HepG2 (cell line): Measurements from ENCODE around the gene GRIA2. TPM values are rescaled to one million over a fixed set of nuclear protein-coding genes. Genes with fewer than 3 reads are reported as not detected.

Experiments
- ATAC-seq: fragments of 200-7000 bp; cut with Tn5 transposase; 3 replicates; pipeline ENCODE4 v1.9.1; 2020; ENCODE audit warnings: mild to moderate bottlenecking, moderate library complexity
- BruUV-seq: library from RNA; stranded (reverse); fragments of 400-500 nt; replicated peaks from 2 replicates; lab custom pipeline; 2021; lab: Mats Ljungman, UMichigan
- CTCF ChIA-PET: fragments of 300-600 bp; formaldehyde crosslinking; extraction: SDS; loops from one replicate; lab custom pipeline; 2021; ENCODE audit warnings: low total read pairs, inconsistent platforms, low intra/inter-chr PET ratio; lab: Yijun Ruan, JAX
- POLR2A ChIA-PET: fragments of 350-600 bp; sonication (Branson Sonifier 250); formaldehyde crosslinking; loops from one replicate; lab custom pipeline; 2020; ENCODE audit warnings: antibody characterized with exemption, inconsistent platforms; lab: Yijun Ruan, JAX
- DNase-seq: peaks from one replicate; pipeline ENCODE4 v3.0.0-alpha.2; 2015; ENCODE audit warnings: low spot score
- FAIRE-seq: peaks from 3 replicates; lab custom pipeline; 2011; peaks lifted over from hg19 to GRCh38; lab: Jason Lieb, UNC
- H2AFZ ChIP-seq: one replicate; pipeline ENCODE4 v1.6.1; 2011; ENCODE audit warnings: low read length, inconsistent platforms
- H3K27ac ChIP-seq: fragments of 300-600 bp; 3 replicates; pipeline ENCODE4 v1.8.0; 2011; ENCODE audit warnings: mixed run types, mild to moderate bottlenecking, mixed read lengths, low read length, inconsistent platforms; ENCODE audit not compliant: insufficient read depth; ENCODE audit errors: extremely low read length
- H3K27me3 ChIP-seq, 2 experiments: fragments of 200-600 bp in 1 of 2; 2 replicates in 1 of 2; 3 replicates in 1 of 2; pipeline versions ENCODE4 v1.6.0 to v1.8.0; 2011; ENCODE audit warnings: low read length in 2 of 2, mild to moderate bottlenecking in 2 of 2, moderate library complexity in 2 of 2, inconsistent platforms in 1 of 2; ENCODE audit not compliant: insufficient read depth in 2 of 2, control insufficient read depth in 1 of 2
- H3K36me3 ChIP-seq, 2 experiments: fragments of 200-600 bp in 1 of 2; replicated peaks in 1 of 2; 2 replicates in 1 of 2; 3 replicates in 1 of 2; pipeline versions ENCODE4 v1.5.1 to v1.8.0; 2011; ENCODE audit warnings: low read length in 2 of 2, inconsistent platforms in 1 of 2; ENCODE audit not compliant: insufficient read depth in 2 of 2, control insufficient read depth in 1 of 2
- H3K4me1 ChIP-seq: 2 replicates; pipeline ENCODE4 v1.5.1; 2012; ENCODE audit warnings: low read length, inconsistent platforms; ENCODE audit not compliant: insufficient read depth
- H3K4me2 ChIP-seq: 2 replicates; pipeline ENCODE4 v1.6.0; 2011; ENCODE audit warnings: low read depth, low read length, inconsistent platforms
- H3K4me3 ChIP-seq, 3 experiments: fragments of 200-600 bp in 1 of 3; sonication (generic), shearing (Covaris generic) in 1 of 3; replicated peaks in 1 of 3; 2 replicates each; pipeline ENCODE4 v1.5.1; 2011 to 2016; ENCODE audit warnings: low read length in 3 of 3, inconsistent platforms in 2 of 3, low read depth in 2 of 3, mild to moderate bottlenecking in 2 of 3, control low read depth in 1 of 3, mixed read lengths in 1 of 3; ENCODE audit not compliant: insufficient read depth in 1 of 3
- H3K79me2 ChIP-seq: one replicate; pipeline ENCODE4 v1.6.1; 2011; ENCODE audit warnings: low read length, inconsistent platforms; ENCODE audit not compliant: insufficient read depth
- H3K9ac ChIP-seq: 2 replicates; pipeline ENCODE4 v1.6.0; 2011; ENCODE audit warnings: mild to moderate bottlenecking, low read depth, low read length, inconsistent platforms; ENCODE audit not compliant: insufficient read depth
- H3K9me3 ChIP-seq: 2 replicates; pipeline ENCODE4 v1.5.1; 2012; ENCODE audit warnings: mild to moderate bottlenecking, low read length
- H4K20me1 ChIP-seq: 2 replicates; pipeline ENCODE4 v1.6.0; 2011; ENCODE audit warnings: inconsistent platforms, mild to moderate bottlenecking, low read length, moderate library complexity; ENCODE audit not compliant: insufficient read depth
- ARID5B ChIP-seq: IDR thresholded peaks from 2 replicates; pipeline ENCODE4 v1.4.0; 2020; ENCODE audit warnings: mild to moderate bottlenecking, missing genetic modification reagents
- BRD4 ChIP-seq: sonication (generic); formaldehyde crosslinking; IDR thresholded peaks from 2 replicates; pipeline ENCODE4 v1.4.0; 2020; ENCODE audit warnings: missing genetic modification reagents
- CC2D1A ChIP-seq: sonication (generic); formaldehyde crosslinking; IDR thresholded peaks from 2 replicates; pipeline ENCODE4 v1.8.1; 2023; ENCODE audit warnings: mild to moderate bottlenecking, missing genetic modification reagents
- GFI1 ChIP-seq: sonication (generic); formaldehyde crosslinking; IDR thresholded peaks from 2 replicates; pipeline ENCODE4 v1.5.0; 2020; ENCODE audit warnings: missing genetic modification reagents, mild to moderate bottlenecking, borderline replicate concordance
- NCOA5 ChIP-seq: sonication (generic); formaldehyde crosslinking; IDR thresholded peaks from 2 replicates; pipeline ENCODE4 v1.4.0; 2020; ENCODE audit warnings: missing genetic modification reagents
- PRMT3 ChIP-seq: sonication (generic); formaldehyde crosslinking; IDR thresholded peaks from 2 replicates; pipeline ENCODE4 v1.8.1; 2022; ENCODE audit warnings: low read depth, mild to moderate bottlenecking, moderate library complexity, missing genetic modification reagents, borderline replicate concordance
- REL ChIP-seq: sonication (generic); formaldehyde crosslinking; conservative IDR thresholded peaks from 2 replicates; pipeline ENCODE4 v1.8.0; 2022; ENCODE audit warnings: mild to moderate bottlenecking, missing genetic modification reagents, moderate library complexity
- THAP8 ChIP-seq: sonication (generic); formaldehyde crosslinking; IDR thresholded peaks from 2 replicates; pipeline ENCODE4 v1.5.1; 2020; ENCODE audit warnings: missing genetic modification reagents, mild to moderate bottlenecking, borderline replicate concordance
- ZBTB3 ChIP-seq: sonication (generic); formaldehyde crosslinking; IDR thresholded peaks from 2 replicates; pipeline ENCODE4 v1.4.0; 2020; ENCODE audit warnings: low read depth, mild to moderate bottlenecking, moderate library complexity, missing genetic modification reagents, borderline replicate concordance
- ZNF138 ChIP-seq: sonication (generic); formaldehyde crosslinking; IDR thresholded peaks from 2 replicates; pipeline ENCODE4 v1.5.0; 2020; ENCODE audit warnings: mild to moderate bottlenecking, low read depth, missing genetic modification reagents
- ZNF362 ChIP-seq: sonication (generic); formaldehyde crosslinking; IDR thresholded peaks from 2 replicates; pipeline ENCODE4 v1.4.0; 2020; ENCODE audit warnings: missing genetic modification reagents, mild to moderate bottlenecking, borderline replicate concordance
- ZNF383 ChIP-seq: sonication (generic); formaldehyde crosslinking; IDR thresholded peaks from 2 replicates; pipeline ENCODE4 v1.4.0; 2020; ENCODE audit warnings: missing genetic modification reagents, mild to moderate bottlenecking, borderline replicate concordance
- ZNF446 ChIP-seq: sonication (generic); formaldehyde crosslinking; IDR thresholded peaks from 2 replicates; pipeline ENCODE4 v1.5.0; 2020; ENCODE audit warnings: mild to moderate bottlenecking, missing genetic modification reagents
- ZNF576 ChIP-seq: sonication (generic); formaldehyde crosslinking; IDR thresholded peaks from 2 replicates; pipeline ENCODE4 v1.4.0; 2020; ENCODE audit warnings: mild to moderate bottlenecking, missing genetic modification reagents
- ZNF749 ChIP-seq: sonication (generic); formaldehyde crosslinking; IDR thresholded peaks from 2 replicates; pipeline ENCODE4 v1.8.0; 2022; ENCODE audit warnings: mild to moderate bottlenecking, missing genetic modification reagents, moderate library complexity, borderline replicate concordance
- ZNF781 ChIP-seq: sonication (generic); formaldehyde crosslinking; IDR thresholded peaks from 2 replicates; pipeline ENCODE4 v1.5.1; 2020; ENCODE audit warnings: borderline replicate concordance, mild to moderate bottlenecking, missing genetic modification reagents; ENCODE audit errors: not compliant biosample characterization
- WGBS: methylation state at CpG from one replicate; pipeline ENCODE4 v1.1.6; 2017; ENCODE audit warnings: low lambda C conversion rate; 5-methylcytosine and 5-hydroxymethylcytosine counted together
- in situ Hi-C: cut with HindIII; loops from 2 replicates; pipeline ENCODE4 v1.10.0; 2017; ENCODE audit warnings: low pct_unique_long_range_greater_than_20kb; ENCODE audit not compliant: extremely low pct_ligation_motif_present
- intact Hi-C: fragments of 100-400 bp; cut with micrococcal nuclease; formaldehyde crosslinking; loops from one replicate; pipeline ENCODE4 v1.10.0; 2022; ENCODE audit not compliant: unreplicated experiment
- polyA plus RNA-seq, 8 experiments: library from polyadenylated mRNA; depleted of rRNA in 3 of 8; stranded (reverse) in 7 of 8; unstranded in 1 of 8; fragments of >200 nt; fragmentation: Illumina TruSeq in 4 of 8; extraction: Trizol in 4 of 8; gene quantifications; 2 replicates each; pipeline versions ENCODE4 v1.2.1 to v1.2.3, GENCODE V29; 2011 to 2016; ENCODE audit warnings: low read depth in 4 of 8, missing spikeins in 1 of 8, mixed read lengths in 1 of 8; ENCODE audit not compliant: insufficient read depth in 1 of 8
- total RNA-seq, 5 experiments: library from RNA; depleted of rRNA; stranded (reverse); fragments of >200 nt; fragmentation: Illumina TruSeq; extraction: Trizol; gene quantifications; 2 replicates each; pipeline ENCODE4 v1.2.3, GENCODE V29; 2016; ENCODE audit warnings: low read depth in 1 of 5
- TF ChIP-seq, protein P1 (sequence below): fragments of 450-650 bp; IDR thresholded peaks from 2 replicates; pipeline ENCODE4 v1.6.1; 2017

Gene GRIA2
- total and polyA plus RNA-seq, 2 of the 13 experiments (the other 11 are each of a cell fraction or from before 2014, with no cell fraction given): not detected

- intact Hi-C loops: no loop called here
- Histone ChIP-seq H3K4me2 (no peak overlapping the region), H3K79me2 (no peaks in the 10 kb centered on the region), H3K4me1 (no peaks in the 10 kb centered on the region), H3K4me3 (no peak overlapping the region), H2AFZ (no peak overlapping the region), H3K27me3 (no peaks in the 10 kb centered on the region), H3K9ac (no peak overlapping the region), H3K36me3 (no peaks in the 10 kb centered on the region), H4K20me1 (no peaks in the 10 kb centered on the region; the same call in 1 of the 2 replicates), H3K9me3 (no peaks in the 10 kb centered on the region), H3K27ac (no peak overlapping the region)
- DNase-seq (no peak), ATAC-seq (no peak), FAIRE-seq (no peak)
- in situ Hi-C loops: no loop called here
- POLR2A ChIA-PET: no interaction called here
- CTCF ChIA-PET: no interaction called here
- WGBS: 0% methylated on average over 2 of the region's 2 CpGs
- BruUV-seq: no TSS peak
- TF ChIP-seq ZNF362 (CRISPR knock-in tag) (no peak), BRD4 (no peak), ZNF576 (CRISPR knock-in tag) (no peak), THAP8 (CRISPR knock-in tag) (no peak), NCOA5 (CRISPR knock-in tag) (no peak), CC2D1A (no peak), ZNF138 (CRISPR knock-in tag) (no peak), ZBTB3 (CRISPR knock-in tag) (no peak), GFI1 (no peak), ZNF749 (CRISPR knock-in tag) (no peak), ZNF446 (no peak), ARID5B (no peak), PRMT3 (CRISPR knock-in tag) (no peak), REL (CRISPR knock-in tag) (no peak), ZNF383 (CRISPR knock-in tag) (no peak), ZNF781 (CRISPR knock-in tag) (no peak)
- TF ChIP-seq, protein P1, sequence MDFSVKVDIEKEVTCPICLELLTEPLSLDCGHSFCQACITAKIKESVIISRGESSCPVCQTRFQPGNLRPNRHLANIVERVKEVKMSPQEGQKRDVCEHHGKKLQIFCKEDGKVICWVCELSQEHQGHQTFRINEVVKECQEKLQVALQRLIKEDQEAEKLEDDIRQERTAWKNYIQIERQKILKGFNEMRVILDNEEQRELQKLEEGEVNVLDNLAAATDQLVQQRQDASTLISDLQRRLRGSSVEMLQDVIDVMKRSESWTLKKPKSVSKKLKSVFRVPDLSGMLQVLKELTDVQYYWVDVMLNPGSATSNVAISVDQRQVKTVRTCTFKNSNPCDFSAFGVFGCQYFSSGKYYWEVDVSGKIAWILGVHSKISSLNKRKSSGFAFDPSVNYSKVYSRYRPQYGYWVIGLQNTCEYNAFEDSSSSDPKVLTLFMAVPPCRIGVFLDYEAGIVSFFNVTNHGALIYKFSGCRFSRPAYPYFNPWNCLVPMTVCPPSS: no peak
Measured at GRCh38 chr4:157300701-157301100, 80.2 kb downstream of the GRIA2 start.
